HUDEP-2 (cell line): ENCODE results near the gene RRP12.

Experiments used
- DNase-seq, 76 experiments: peaks; one replicate each; lab custom pipeline; 2025; ENCODE audit not compliant: unreplicated experiment in 76 of 76; lab: John Stamatoyannopoulos, UW

RRP12 gene

DNA sequence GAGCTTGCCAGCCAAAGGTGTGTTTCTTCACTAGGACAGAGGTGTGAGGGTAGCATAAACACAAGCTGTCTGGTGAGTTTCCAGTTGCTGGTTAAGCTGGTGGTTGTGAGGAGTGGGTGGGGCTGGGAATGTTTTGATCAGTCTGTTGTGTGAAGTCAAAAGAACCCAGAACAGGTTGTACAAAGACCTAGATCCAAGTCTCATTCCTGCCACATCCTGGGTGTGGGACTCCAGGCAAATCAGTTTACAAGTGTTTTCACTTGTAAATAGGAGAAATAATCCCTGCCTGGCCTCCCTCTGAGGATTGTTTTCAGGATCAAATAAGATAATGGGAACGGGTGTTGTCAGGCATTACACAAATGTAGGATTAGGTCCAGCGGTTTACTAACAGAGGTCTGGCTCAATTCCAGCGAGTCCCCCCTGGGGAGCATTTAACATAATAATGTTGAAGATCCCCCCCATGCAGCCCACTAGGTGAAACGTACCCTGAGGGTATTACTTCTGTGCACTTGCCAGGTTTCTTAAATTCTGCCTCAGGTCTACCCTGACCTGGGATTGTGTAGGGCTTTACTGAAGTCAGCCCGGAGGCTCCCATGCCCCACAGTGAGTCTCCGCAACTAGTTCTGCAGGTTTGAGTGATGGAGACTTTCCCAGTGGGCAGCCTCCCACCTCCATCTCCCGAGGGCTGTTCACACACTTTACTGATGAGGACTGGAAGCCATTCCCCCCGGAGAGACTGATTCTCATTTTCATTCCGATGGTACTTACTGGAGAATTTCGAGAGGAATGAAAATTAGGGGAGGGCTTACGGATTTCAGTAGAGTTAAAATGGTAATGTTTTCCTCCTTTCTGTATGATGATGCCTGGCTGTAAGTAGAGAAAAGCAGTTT, 64.0 kb downstream of the RRP12 start:
- no peak for DNase-seq

DNA sequence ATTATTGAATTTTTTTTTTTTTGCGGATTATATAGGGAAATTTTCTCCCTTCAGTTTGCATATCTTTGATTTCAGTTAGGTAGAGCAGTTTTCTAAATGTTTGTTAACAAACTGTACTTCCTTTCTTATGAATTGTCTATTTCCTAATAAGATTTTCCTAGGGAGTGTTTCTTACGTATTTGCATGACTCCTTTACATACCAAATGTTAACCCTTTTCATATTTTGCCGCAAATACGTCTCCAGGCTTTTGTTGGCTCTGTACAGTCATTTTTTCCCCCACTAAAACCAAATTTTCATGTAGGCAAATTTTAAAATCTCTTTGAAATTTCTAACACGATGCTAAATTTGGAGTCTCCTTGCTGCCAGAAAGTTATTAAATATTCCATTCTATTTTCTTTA, 64.7 kb downstream of the RRP12 start:
- DNase-seq: no peak

DNA sequence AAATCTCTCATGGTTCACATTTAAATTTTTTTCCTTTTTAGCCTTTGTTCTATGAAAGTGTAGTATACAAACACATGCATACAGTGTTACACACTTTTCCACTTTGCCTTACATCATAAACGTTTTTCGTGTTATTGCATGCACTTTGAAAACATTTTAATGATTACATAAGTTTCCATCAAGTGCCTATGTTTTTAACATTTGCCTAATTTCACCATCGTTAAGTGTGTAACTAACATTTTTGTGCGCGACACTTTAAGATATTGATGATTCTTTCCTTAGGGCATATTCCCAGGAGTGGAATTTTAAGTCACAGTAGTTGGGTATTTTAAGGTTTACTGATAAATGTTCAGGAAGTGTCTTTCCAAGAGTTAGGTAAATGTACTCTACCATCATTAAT, 65.1 kb downstream of the RRP12 start:
- no peak for DNase-seq

DNA sequence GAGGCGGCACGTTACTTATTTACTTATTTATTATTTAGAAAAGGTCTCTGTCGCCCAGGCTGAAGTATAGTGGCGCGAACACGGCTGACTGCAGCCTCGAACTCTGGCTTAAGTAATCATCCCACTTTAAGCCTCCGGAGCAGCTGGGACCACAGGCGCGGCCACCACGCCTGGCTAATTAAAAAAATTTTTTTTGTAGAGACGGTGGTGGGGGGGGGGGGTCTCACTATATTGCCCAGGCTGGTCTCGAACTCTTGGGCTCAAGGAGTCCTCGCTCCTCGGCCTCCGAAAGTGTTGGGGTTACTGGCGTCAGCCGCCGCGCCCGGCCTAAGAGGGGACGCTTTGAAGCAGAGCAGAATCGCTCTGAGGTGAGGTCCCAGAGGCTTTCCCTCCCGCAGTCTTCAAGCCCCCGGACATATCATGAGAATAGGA, 65.9 kb downstream of the RRP12 start:
- DNase-seq: no peak

- peak in 75 of 76 experiments; percentile 48 to 97 (median 87) for DNase-seq
These were observed 66.6 kb downstream of the RRP12 start, which contains the start of gene FRAT2 for GRCh38 chr10:97334370-97335175. Gene FRAT2, minus strand, starts transcription at chr10:97334729. Its CDS starts 157 bp downstream, at chr10:97334572.

- peak in 32 of 76 experiments; percentile 3 to 63 (median 36) for DNase-seq
These were observed 67.4 kb downstream of the RRP12 start for GRCh38 chr10:97333601-97334369.

- DNase-seq: peak in 18 of 76 experiments; percentile 11 to 57 (median 38)
These were observed 67.9 kb downstream of the RRP12 start for GRCh38 chr10:97333351-97333600.

- DNase-seq: peak in 18 of 76 experiments; percentile 16 to 57 (median 33)
These were observed 68.4 kb downstream of the RRP12 start for GRCh38 chr10:97332591-97333350.

DNA sequence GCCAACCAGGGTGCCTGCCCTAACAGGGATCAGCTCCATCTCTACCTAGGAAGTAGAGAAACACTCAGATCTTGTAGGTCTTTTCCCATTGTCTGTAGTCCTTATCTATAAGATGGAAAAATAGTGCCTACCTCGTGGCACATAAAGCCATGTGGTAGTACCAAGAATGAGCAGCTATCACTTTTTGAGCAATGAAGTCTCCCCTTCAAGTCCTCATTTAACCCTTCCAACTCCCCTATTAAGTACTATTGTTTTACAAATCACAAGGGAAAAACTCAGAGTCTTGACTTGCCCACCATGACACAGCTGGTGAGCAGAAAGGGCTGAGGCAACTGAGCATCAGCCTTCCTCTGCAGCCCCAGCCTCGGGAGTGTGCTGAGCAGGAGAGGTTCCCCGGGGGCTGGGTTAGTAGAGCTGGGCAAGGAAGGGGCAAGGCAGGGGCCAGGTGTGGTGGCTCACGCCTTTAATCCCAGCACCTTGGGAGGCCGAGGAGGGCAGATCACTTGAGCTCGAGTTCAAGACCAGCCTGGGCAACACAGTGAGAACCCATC, 69.9 kb downstream of the RRP12 start:
- peak in 10 of 76 experiments; percentile 8 to 49 (median 28) for DNase-seq

DNA sequence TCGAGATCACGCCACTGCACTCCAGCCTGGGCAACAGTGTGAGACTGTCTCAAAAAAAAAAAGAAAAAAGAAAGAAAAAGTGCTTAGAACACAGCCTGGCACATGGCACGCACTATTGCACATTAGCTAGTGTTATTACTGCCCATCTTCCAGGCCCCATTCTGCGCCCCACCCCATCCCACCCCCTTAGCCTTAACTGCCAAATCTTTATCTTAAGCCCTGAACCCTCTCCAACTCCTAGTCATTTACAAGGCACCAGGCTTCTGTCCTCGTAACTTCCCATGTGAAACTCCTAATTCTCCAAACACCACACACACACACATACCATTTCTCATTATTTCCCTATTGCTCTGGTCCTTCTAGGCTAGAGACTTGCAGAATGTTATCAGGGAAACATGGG, 71.4 kb downstream of the RRP12 start:
- peak in 38 of 76 experiments; percentile 10 to 60 (median 27) for DNase-seq

- peak in 16 of 76 experiments; percentile 13 to 56 (median 30) for DNase-seq
These were observed 72.3 kb downstream of the RRP12 start for GRCh38 chr10:97328646-97329453.

GRCh38 chr10:97327348-97328294, 73.5 kb downstream of the RRP12 start:
- peak in 1 of 76 experiments; percentile 21 for DNase-seq

- DNase-seq: no peak
These were observed 75.4 kb downstream of the RRP12 start for GRCh38 chr10:97325754-97326153.

DNA sequence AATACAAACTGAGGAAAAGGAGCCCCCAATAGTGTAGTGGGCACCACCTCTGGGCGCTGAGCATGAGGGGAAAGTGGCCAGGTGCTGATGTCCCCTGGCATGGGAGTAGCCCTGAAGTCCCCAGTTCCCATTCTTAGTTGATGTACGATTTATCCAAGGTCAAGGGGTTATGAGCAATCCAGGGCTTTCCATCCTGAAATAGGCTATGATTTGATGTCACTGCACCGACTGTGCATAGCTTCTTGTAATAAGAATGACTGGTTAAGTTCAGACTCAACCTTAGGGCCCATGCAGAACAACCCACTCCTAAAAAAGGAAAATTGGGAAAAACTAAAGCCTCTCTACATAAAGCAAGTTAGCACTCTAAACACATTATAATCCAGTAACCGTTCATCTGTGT, 77.6 kb downstream of the RRP12 start:
- no peak for DNase-seq

- DNase-seq: no peak
These were observed 79.3 kb downstream of the RRP12 start for GRCh38 chr10:97321804-97322190.

DNA sequence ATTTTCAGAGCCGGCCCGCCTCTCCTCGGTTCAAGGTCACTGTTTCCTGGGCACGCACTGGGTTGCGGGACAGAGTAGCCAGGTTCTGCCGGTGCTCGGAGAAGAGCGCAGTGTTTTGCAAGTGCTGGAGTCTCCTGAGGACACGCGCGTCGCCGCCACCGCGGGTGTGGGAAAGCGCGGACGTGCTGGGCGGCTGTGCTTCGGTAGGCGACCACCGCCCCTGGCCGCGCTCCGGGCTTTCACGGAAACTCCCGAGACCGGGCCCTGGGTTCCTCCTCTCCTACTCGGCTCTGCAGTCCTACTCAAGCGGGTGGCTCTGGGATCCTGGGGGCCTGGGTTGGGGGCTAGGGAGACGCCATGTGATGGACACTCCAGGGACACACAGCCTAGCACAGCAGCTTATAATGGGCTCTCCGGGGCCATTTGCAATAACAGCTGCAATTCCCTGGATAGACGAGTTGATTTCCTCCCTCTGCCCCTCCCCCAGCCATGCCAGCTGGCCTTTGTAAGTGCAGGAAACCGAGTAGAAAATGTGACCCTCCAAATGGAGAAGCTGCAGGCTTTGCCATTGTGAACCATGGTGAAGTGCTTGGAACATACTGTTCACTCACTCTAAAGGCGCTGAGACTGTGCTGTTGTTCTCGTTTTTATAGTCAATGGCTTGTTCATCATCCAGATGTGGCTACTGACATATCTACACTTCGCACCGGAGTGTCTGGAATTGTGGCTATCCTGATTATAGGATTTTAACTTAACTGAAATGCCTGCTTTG, 79.9 kb downstream of the RRP12 start:
- DNase-seq: peak in 1 of 76 experiments; percentile 46

GRCh38 chr10:97320480-97321031, 80.6 kb downstream of the RRP12 start:
- DNase-seq: peak in 4 of 76 experiments; percentile 5 to 67 (median 34)
